GM18868 (cell line): ENCODE data around the gene LINC00305.

Source experiments
- ATAC-seq: cut with Tn5 transposase; IDR thresholded peaks from one replicate; pipeline ENCODE4 v1.9.1; 2021; ENCODE audit warnings: mild to moderate bottlenecking, moderate library complexity; ENCODE audit not compliant: unreplicated experiment

The LINC00305 gene

DNA sequence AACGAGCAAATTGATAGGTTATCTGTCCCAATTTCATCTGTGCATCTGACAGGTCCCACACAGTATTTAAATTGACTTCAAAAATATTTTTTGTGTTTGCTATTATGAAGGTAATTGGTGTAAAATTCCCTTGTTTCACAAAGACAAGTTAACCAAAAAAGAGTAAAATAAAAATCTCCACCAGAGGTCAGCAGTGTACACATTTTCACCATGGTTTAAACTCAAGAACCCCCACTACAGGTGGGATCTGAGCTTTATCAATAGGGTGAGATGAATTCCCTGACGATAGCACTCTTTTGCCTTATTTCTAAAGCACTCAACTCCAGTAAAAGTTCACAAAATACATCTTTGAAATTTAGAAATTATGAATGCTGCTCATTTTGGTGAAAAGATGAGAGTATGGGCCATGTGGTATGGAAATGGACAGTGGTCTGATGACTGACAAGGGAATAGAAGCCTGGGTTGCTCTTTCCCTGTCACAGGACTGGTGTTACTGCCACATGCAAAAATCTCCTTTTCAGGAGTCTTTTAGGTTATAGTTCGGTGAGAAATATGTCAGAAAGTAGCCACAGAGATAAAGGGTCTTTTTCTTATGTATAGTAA is 111.0 kb downstream of the LINC00305 start:
- peak; percentile 79 for ATAC-seq

DNA sequence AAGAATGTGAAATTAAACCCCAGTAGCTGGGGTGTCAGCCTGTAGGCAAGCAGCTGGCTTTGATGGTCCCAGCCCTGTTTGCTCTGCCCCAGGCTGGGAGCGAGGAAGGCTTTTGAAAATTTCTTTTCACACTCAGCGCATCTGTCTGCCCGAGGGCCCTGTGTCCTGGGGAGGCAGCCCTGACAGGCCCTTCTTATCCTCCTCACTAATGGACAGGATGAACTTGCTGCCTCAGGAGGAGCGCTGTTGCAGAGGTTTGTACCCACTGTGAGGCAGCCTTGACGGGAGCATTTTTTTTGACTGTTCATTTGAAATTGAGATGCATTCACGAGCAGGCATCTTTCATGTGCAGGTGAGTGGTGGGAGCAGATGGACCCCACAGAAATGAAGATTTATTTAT is 116.6 kb downstream of the LINC00305 start:
- ATAC-seq: no peak

DNA sequence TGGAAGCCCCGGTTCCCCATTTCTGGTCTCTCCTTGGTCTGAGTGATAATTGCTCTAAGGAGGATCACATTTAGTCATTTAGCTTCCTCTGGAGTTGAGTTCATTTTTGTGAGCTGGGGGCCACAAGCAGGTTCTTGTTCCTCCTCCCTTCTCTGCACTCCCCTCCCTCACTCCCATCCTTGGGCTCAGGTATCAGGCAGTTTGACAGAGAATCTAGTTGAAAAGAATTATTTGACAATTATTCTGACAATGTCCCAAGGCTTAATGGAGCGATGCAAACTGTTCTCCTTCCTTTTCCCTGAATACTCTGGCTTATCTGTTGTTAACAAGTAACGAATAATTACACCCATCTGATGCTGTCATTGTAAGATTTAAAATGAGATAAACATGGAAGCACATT is 117.5 kb downstream of the LINC00305 start:
- ATAC-seq: no peak
